ENCODE results near the gene TSKU.

DNA sequence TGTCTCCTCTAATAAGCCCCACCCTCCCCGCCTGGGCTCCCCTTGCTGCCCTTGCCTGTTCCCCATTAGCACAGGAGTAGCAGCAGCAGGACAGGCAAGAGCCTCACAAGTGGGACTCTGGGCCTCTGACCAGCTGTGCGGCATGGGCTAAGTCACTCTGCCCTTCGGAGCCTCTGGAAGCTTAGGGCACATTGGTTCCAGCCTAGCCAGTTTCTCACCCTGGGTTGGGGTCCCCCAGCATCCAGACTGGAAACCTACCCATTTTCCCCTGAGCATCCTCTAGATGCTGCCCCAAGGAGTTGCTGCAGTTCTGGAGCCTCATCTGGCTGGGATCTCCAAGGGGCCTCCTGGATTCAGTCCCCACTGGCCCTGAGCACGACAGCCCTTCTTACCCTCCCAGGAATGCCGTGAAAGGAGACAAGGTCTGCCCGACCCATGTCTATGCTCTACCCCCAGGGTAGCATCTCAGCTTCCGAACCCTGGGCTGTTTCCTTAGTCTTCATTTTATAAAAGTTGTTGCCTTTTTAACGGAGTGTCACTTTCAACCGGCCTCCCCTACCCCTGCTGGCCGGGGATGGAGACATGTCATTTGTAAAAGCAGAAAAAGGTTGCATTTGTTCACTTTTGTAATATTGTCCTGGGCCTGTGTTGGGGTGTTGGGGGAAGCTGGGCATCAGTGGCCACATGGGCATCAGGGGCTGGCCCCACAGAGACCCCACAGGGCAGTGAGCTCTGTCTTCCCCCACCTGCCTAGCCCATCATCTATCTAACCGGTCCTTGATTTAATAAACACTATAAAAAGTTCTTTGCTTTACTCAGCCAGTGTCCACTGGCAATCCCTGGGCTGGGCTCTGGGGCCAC, 14.4 kb downstream of the TSKU start:
- TF ChIP-seq CTCF (IDR thresholded peaks at IDR 0.05; ENCODE audit: insufficient read depth, low read length) (no peak), POLR2AphosphoS5 (IDR thresholded peaks at IDR 0.05; ENCODE audit: low read depth) (no peak), REST (IDR thresholded peaks at IDR 0.05; ENCODE audit: insufficient replicate concordance, low read depth) (no peak)
